Vagina (tissue), 2 donors: ENCODE results near the gene PRKG2. TPM values are rescaled to one million over a fixed set of nuclear protein-coding genes. Genes with fewer than 3 reads are reported as not detected.

Experiments
- DNase-seq, 2 donors: peaks; one replicate each; pipeline ENCODE4 v3.0.0-alpha.2; 2017; ENCODE audit errors: extremely low spot score in 2 of 2
- H3K27ac ChIP-seq: fragments of 200-600 bp; sonication (generic); one replicate; pipeline ENCODE4 v1.5.1; 2019
- H3K27me3 ChIP-seq: fragments of 200-600 bp; sonication (generic); one replicate; pipeline ENCODE4 v1.5.1; 2019
- H3K36me3 ChIP-seq, 2 donors: fragments of 200-600 bp; sonication (generic); one replicate each; pipeline ENCODE4 v1.5.1; 2017 to 2019
- H3K4me1 ChIP-seq: fragments of 200-600 bp; sonication (generic); one replicate; pipeline ENCODE4 v1.5.1; 2019
- H3K4me3 ChIP-seq, 2 donors: fragments of 200-600 bp; sonication (generic); 1 replicate in 1 of 2; 2 replicates in 1 of 2; pipeline ENCODE4 v1.5.1; 2016 to 2019
- H3K9me3 ChIP-seq: fragments of 200-600 bp; sonication (generic); one replicate; pipeline ENCODE4 v1.5.1; 2019
- POLR2A ChIP-seq, 2 donors: fragments of 450-650 bp; IDR thresholded peaks; one replicate each; pipeline ENCODE4 v1.6.1; 2017; ENCODE audit warnings: antibody characterized with exemption in 2 of 2, mild to moderate bottlenecking in 2 of 2, moderate library complexity in 2 of 2
- POLR2AphosphoS5 ChIP-seq, 2 donors: sonication (generic); formaldehyde crosslinking; IDR thresholded peaks; one replicate each; pipeline ENCODE4 v1.9.0; 2017; ENCODE audit warnings: antibody characterized with exemption in 2 of 2, mild to moderate bottlenecking in 2 of 2, low read depth in 1 of 2; ENCODE audit not compliant: insufficient read depth in 1 of 2
- intact Hi-C: fragments of 100-400 bp; cut with DNase I; formaldehyde crosslinking; loops from one replicate; pipeline ENCODE4 v1.15.1; 2023
- total RNA-seq: library from RNA; depleted of rRNA; stranded (reverse); fragments of >200 nt; gene quantifications from one replicate; pipeline ENCODE4 v1.2.3, GENCODE V29; 2016
- TF ChIP-seq, protein P1 (sequence below), 3 experiments: fragments of 450-650 bp in 2 of 3; fragments of 200-600 bp in 1 of 3; sonication (generic) in 1 of 3; IDR thresholded peaks; one replicate each; pipeline ENCODE4 v1.5.1; 2017 to 2019; ENCODE audit warnings: antibody characterized with exemption in 3 of 3, mild to moderate bottlenecking in 2 of 3, moderate library complexity in 2 of 3

The PRKG2 gene
- total RNA-seq, 1 donor from 2014 or later, result 0.49 TPM

GRCh38 chr4:81197864-81198524, 17.0 kb downstream of the PRKG2 start:
- DNase-seq, result no peak
- H3K4me3 ChIP-seq, result no peak overlapping the region
- H3K36me3 ChIP-seq, result no peaks in the 10 kb centered on the region
- no peaks in the 10 kb centered on the region for H3K9me3 ChIP-seq
- H3K4me1 ChIP-seq, result no peaks in the 10 kb centered on the region
- no peak overlapping the region for H3K27ac ChIP-seq
- TF ChIP-seq, protein P1, sequence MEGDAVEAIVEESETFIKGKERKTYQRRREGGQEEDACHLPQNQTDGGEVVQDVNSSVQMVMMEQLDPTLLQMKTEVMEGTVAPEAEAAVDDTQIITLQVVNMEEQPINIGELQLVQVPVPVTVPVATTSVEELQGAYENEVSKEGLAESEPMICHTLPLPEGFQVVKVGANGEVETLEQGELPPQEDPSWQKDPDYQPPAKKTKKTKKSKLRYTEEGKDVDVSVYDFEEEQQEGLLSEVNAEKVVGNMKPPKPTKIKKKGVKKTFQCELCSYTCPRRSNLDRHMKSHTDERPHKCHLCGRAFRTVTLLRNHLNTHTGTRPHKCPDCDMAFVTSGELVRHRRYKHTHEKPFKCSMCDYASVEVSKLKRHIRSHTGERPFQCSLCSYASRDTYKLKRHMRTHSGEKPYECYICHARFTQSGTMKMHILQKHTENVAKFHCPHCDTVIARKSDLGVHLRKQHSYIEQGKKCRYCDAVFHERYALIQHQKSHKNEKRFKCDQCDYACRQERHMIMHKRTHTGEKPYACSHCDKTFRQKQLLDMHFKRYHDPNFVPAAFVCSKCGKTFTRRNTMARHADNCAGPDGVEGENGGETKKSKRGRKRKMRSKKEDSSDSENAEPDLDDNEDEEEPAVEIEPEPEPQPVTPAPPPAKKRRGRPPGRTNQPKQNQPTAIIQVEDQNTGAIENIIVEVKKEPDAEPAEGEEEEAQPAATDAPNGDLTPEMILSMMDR (IDR thresholded peaks at IDR 0.05), result no peak
- TF ChIP-seq POLR2AphosphoS5 (IDR thresholded peaks at IDR 0.05; ENCODE audit: insufficient read depth in 1 of 2, low read depth in 1 of 2), result no peak
- no peak for TF ChIP-seq POLR2A (IDR thresholded peaks at IDR 0.05)
- intact Hi-C loops, result no loop called here
- no peaks in the 10 kb centered on the region for H3K27me3 ChIP-seq

DNA sequence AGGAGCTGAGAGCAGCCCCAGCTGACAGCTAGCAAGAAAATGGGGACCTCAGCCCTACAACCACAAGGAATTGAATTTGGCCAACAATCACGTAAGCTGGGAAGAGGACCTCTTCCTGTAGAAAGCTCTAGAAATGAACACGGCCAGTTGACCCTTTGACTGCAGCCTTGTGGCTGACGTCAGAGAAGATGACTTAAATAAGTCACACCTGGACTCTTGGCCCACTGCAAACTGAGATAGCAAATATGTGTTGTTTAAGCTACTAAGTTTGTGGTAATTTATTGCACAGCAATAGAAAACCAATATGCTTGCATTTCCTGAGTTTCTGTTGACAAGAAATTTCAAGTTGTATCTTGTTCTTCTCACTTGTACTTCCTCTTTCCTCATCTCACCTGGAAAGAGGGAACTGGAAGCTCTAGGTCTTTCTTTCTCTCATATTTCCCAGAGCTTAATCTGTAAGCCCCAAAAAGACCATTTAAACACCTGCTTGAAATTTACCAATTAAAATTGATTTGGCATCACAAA, 18.8 kb downstream of the PRKG2 start:
- TF ChIP-seq POLR2A (IDR thresholded peaks at IDR 0.05), result no peak
- TF ChIP-seq POLR2AphosphoS5 (IDR thresholded peaks at IDR 0.05; ENCODE audit: insufficient read depth in 1 of 2, low read depth in 1 of 2), result no peak
- TF ChIP-seq, protein P1 (IDR thresholded peaks at IDR 0.05), result no peak
- H3K27me3 ChIP-seq, result no peaks in the 10 kb centered on the region
- H3K27ac ChIP-seq, result no peak overlapping the region
- H3K4me3 ChIP-seq, result no peak overlapping the region
- DNase-seq, result no peak
- H3K36me3 ChIP-seq, result no peaks in the 10 kb centered on the region
- H3K9me3 ChIP-seq, result no peaks in the 10 kb centered on the region
- H3K4me1 ChIP-seq, result no peaks in the 10 kb centered on the region
- intact Hi-C loops, result no loop called here

DNA sequence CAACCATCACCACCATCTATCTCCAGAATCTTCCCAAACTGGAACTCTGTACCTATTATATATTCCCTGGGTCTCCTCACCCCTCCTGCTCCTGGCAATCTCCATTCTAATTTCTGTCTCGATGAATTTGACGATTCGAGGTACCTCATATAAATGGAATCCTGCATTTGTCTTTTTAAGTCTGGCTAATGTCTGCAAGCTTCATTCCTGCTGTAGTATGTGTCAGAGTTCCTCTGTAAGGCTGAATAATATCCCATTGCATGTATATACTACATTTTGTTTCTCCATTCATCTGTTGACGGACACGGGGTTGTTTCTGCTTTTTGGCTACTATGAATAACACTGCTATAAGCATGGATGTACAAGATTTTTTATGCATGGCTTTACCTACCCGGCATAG, 19.5 kb downstream of the PRKG2 start:
- Histone ChIP-seq H3K36me3 (no peaks in the 10 kb centered on the region), H3K4me3 (no peak overlapping the region), H3K9me3 (no peaks in the 10 kb centered on the region), H3K4me1 (no peaks in the 10 kb centered on the region), H3K27ac (no peak overlapping the region), H3K27me3 (no peaks in the 10 kb centered on the region)
- DNase-seq, result no peak
- intact Hi-C loops, result no loop called here
- TF ChIP-seq, protein P1 (IDR thresholded peaks at IDR 0.05), result no peak
- TF ChIP-seq POLR2AphosphoS5 (IDR thresholded peaks at IDR 0.05; ENCODE audit: insufficient read depth in 1 of 2, low read depth in 1 of 2) (no peak), POLR2A (IDR thresholded peaks at IDR 0.05) (no peak)

DNA sequence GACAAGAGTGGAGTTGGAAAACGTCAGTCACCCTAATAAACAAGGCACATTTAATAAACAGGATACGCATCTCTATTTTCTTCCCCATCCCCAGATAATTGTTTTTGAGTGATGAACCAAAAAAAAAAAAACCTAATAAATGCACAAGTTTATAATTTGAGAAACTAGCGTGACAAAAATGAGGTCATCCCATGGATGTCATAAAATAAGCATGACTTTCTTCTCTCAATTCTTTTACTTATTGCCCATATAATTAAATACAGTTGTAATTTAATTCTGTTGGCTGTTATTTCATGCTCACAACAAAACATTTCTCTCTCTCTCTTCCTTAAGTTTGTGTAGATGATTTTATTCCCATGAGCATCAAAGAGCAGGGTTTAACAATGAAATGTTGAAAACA, 20.7 kb downstream of the PRKG2 start:
- intact Hi-C loops, result no loop called here
- no peak overlapping the region for H3K4me3 ChIP-seq
- TF ChIP-seq POLR2A (IDR thresholded peaks at IDR 0.05) (no peak), POLR2AphosphoS5 (IDR thresholded peaks at IDR 0.05; ENCODE audit: insufficient read depth in 1 of 2, low read depth in 1 of 2) (no peak)
- TF ChIP-seq, protein P1 (IDR thresholded peaks at IDR 0.05), result no peak
- no peaks in the 10 kb centered on the region for H3K27me3 ChIP-seq
- H3K4me1 ChIP-seq, result no peaks in the 10 kb centered on the region
- no peaks in the 10 kb centered on the region for H3K36me3 ChIP-seq
- no peak overlapping the region for H3K27ac ChIP-seq
- H3K9me3 ChIP-seq, result no peaks in the 10 kb centered on the region
- DNase-seq, result no peak

- TF ChIP-seq POLR2AphosphoS5 (IDR thresholded peaks at IDR 0.05; ENCODE audit: insufficient read depth in 1 of 2, low read depth in 1 of 2), result no peak
- TF ChIP-seq, protein P1 (IDR thresholded peaks at IDR 0.05), result no peak
- TF ChIP-seq POLR2A (IDR thresholded peaks at IDR 0.05), result no peak
- no peaks in the 10 kb centered on the region for H3K27me3 ChIP-seq
- DNase-seq, result no peak
- no peaks in the 10 kb centered on the region for H3K9me3 ChIP-seq
- no peaks in the 10 kb centered on the region for H3K4me1 ChIP-seq
- no peak overlapping the region for H3K4me3 ChIP-seq
- no peak overlapping the region for H3K27ac ChIP-seq
- intact Hi-C loops, result no loop called here
- H3K36me3 ChIP-seq, result no peaks in the 10 kb centered on the region
Measured at GRCh38 chr4:81180916-81181315, 34.1 kb downstream of the PRKG2 start.
